OCI-LY3 (cell line): ENCODE results near the gene KAZN.

ENCODE experiments used
- H2AFZ ChIP-seq: fragments of 200-600, 300-600 bp; shearing (Covaris generic); 2 replicates; pipeline ENCODE4 v1.6.0; 2014; ENCODE audit warnings: antibody characterized with exemption, low read depth, low read length
- H3K27ac ChIP-seq: fragments of 200-600, 300-600 bp; sonication (generic); 2 replicates; pipeline ENCODE4 v1.5.1; 2014; ENCODE audit warnings: mild to moderate bottlenecking, low read length, moderate library complexity, mixed read lengths
- H3K27me3 ChIP-seq: fragments of 200-600, 300-600 bp; sonication (generic); 2 replicates; pipeline ENCODE4 v1.6.1; 2014; ENCODE audit warnings: low read depth, low read length, mixed read lengths
- H3K36me3 ChIP-seq: fragments of 200-600, 300-600 bp; sonication (generic); replicated peaks from 2 replicates; pipeline ENCODE3; 2014; ENCODE audit warnings: low read depth, low read length, mixed read lengths
- H3K4me1 ChIP-seq: fragments of 300-600, 200-600 bp; sonication (generic); 2 replicates; pipeline ENCODE4 v1.6.1; 2014; ENCODE audit warnings: low read length, mixed read lengths
- H3K4me2 ChIP-seq: fragments of 200-600, 300-600 bp; sonication (generic); 2 replicates; pipeline ENCODE4 v1.6.1; 2014; ENCODE audit warnings: low read length, mixed read lengths
- H3K4me3 ChIP-seq: fragments of 300-600, 200-600 bp; sonication (generic); 2 replicates; pipeline ENCODE4 v1.5.1; 2014; ENCODE audit warnings: antibody characterized with exemption, mild to moderate bottlenecking, low read length, moderate library complexity
- H3K79me2 ChIP-seq: fragments of 300-600, 200-600 bp; shearing (Covaris generic); 2 replicates; pipeline ENCODE4 v1.6.1; 2014; ENCODE audit warnings: mild to moderate bottlenecking, low read length, mixed read lengths
- H3K9ac ChIP-seq: fragments of 300-600, 200-600 bp; shearing (Covaris generic); 2 replicates; pipeline ENCODE4 v1.6.0; 2014; ENCODE audit warnings: mild to moderate bottlenecking, low read length, moderate library complexity
- H3K9me3 ChIP-seq: fragments of 200-600, 300-600 bp; shearing (Covaris generic); 2 replicates; pipeline ENCODE4 v1.6.1; 2014; ENCODE audit warnings: low read length, mixed read lengths; ENCODE audit not compliant: insufficient read depth
- H4K20me1 ChIP-seq: fragments of 200-600, 300-600 bp; sonication (generic); 2 replicates; pipeline ENCODE4 v1.6.1; 2016; ENCODE audit warnings: low read length, mixed read lengths; ENCODE audit not compliant: insufficient read depth
- CTCF ChIP-seq: fragments of 200-600, 300-600 bp; sonication (generic); IDR thresholded peaks from 2 replicates; pipeline ENCODE4 v1.5.1; 2014; ENCODE audit warnings: antibody characterized with exemption, low read length, low read depth
- EZH2phosphoT487 ChIP-seq: fragments of 200-600 bp; shearing (Covaris generic); IDR thresholded peaks from 2 replicates; pipeline ENCODE4 v1.6.1; 2018; ENCODE audit warnings: antibody characterized with exemption, mixed run types, low read depth

The KAZN gene

GRCh38 chr1:15071936-15072335, 473.5 kb downstream of the KAZN start:
- no peak overlapping the region for H2AFZ ChIP-seq
- TF ChIP-seq EZH2phosphoT487 (no peak), CTCF (no peak)
- H3K9me3 ChIP-seq = no peaks in the 10 kb centered on the region
- no peak overlapping the region for H3K4me3 ChIP-seq
- no peak overlapping the region; the same call in 1 of the 2 replicates for H3K27ac ChIP-seq
- peaks cover 14% of the 10 kb centered on the region for H3K4me1 ChIP-seq
- no peaks in the 10 kb centered on the region for H3K79me2 ChIP-seq
- H3K36me3 ChIP-seq = no peaks in the 10 kb centered on the region
- no peaks in the 10 kb centered on the region for H3K27me3 ChIP-seq
- no peak overlapping the region for H3K9ac ChIP-seq
- no peak overlapping the region for H3K4me2 ChIP-seq
- H4K20me1 ChIP-seq = no peaks in the 10 kb centered on the region

GRCh38 chr1:15073799-15074308, 475.4 kb downstream of the KAZN start:
- no peaks in the 10 kb centered on the region for H3K36me3 ChIP-seq
- H3K27me3 ChIP-seq = no peaks in the 10 kb centered on the region
- no peak overlapping the region for H3K27ac ChIP-seq
- no peak overlapping the region for H2AFZ ChIP-seq
- no peaks in the 10 kb centered on the region for H3K79me2 ChIP-seq
- no peak overlapping the region for H3K4me2 ChIP-seq
- H3K9me3 ChIP-seq = no peaks in the 10 kb centered on the region
- H3K4me3 ChIP-seq = no peak overlapping the region
- H3K9ac ChIP-seq = no peak overlapping the region
- TF ChIP-seq EZH2phosphoT487 (no peak), CTCF (no peak)
- H4K20me1 ChIP-seq = no peaks in the 10 kb centered on the region
- H3K4me1 ChIP-seq = peaks cover 14% of the 10 kb centered on the region

- no peaks in the 10 kb centered on the region for H3K27me3 ChIP-seq
- no peaks in the 10 kb centered on the region for H3K79me2 ChIP-seq
- no peaks in the 10 kb centered on the region for H4K20me1 ChIP-seq
- H3K4me3 ChIP-seq = no peak overlapping the region
- TF ChIP-seq EZH2phosphoT487 (no peak), CTCF (no peak)
- no peaks in the 10 kb centered on the region for H3K9me3 ChIP-seq
- H3K4me2 ChIP-seq = no peak overlapping the region
- H2AFZ ChIP-seq = no peak overlapping the region
- peaks cover 14% of the 10 kb centered on the region for H3K4me1 ChIP-seq
- H3K36me3 ChIP-seq = no peaks in the 10 kb centered on the region
- H3K27ac ChIP-seq = no peak overlapping the region
- no peak overlapping the region for H3K9ac ChIP-seq
Measured at GRCh38 chr1:15075175-15075574, 476.7 kb downstream of the KAZN start.

- H2AFZ ChIP-seq = no peak overlapping the region
- TF ChIP-seq CTCF = no peak
- TF ChIP-seq EZH2phosphoT487 = no peak
- H3K9me3 ChIP-seq = no peaks in the 10 kb centered on the region
- no peak overlapping the region for H3K9ac ChIP-seq
- H3K4me1 ChIP-seq = peaks cover 14% of the 10 kb centered on the region
- no peak overlapping the region for H3K27ac ChIP-seq
- H3K4me2 ChIP-seq = no peak overlapping the region
- H3K27me3 ChIP-seq = no peaks in the 10 kb centered on the region
- no peak overlapping the region for H3K4me3 ChIP-seq
- no peaks in the 10 kb centered on the region for H3K79me2 ChIP-seq
- no peaks in the 10 kb centered on the region for H4K20me1 ChIP-seq
- no peaks in the 10 kb centered on the region for H3K36me3 ChIP-seq
Measured at GRCh38 chr1:15075817-15076216, 477.3 kb downstream of the KAZN start.
